K562 (cell line): ENCODE results near the gene HOXB6. TPM values are rescaled to one million over a fixed set of nuclear protein-coding genes. Genes with fewer than 3 reads are reported as not detected.

Experiments used
- ARID1B ChIP-seq: fragments of 450-650 bp; IDR thresholded peaks from 2 replicates; pipeline ENCODE4 v1.6.1; 2016; ENCODE audit warnings: antibody characterized with exemption, mild to moderate bottlenecking, inconsistent platforms
- BRD4 ChIP-seq: fragments of 200-600 bp; sonication (generic); IDR thresholded peaks from 2 replicates; pipeline ENCODE4 v1.6.1; 2017; ENCODE audit warnings: inconsistent platforms
- CBFB ChIP-seq: sonication (generic); formaldehyde crosslinking; IDR thresholded peaks from 2 replicates; pipeline ENCODE4 v1.4.0; 2020; ENCODE audit warnings: mild to moderate bottlenecking, missing genetic modification reagents
- CTBP1 ChIP-seq: fragments of 450-650 bp; IDR thresholded peaks from 2 replicates; pipeline ENCODE4 v1.6.1; 2016; ENCODE audit warnings: borderline replicate concordance
- CXXC5 ChIP-seq: fragments of 250-450 bp; sonication (Bioruptor Pico); IDR thresholded peaks from 2 replicates; pipeline ENCODE4 v1.8.0; 2022; ENCODE audit warnings: inconsistent platforms, mild to moderate bottlenecking, moderate library complexity
- ELF1 ChIP-seq: fragments of 200-800 bp; sonication (Bioruptor generic); IDR thresholded peaks from 2 replicates; pipeline ENCODE4 v1.6.1; 2016; ENCODE audit warnings: missing genetic modification characterization, missing compliant biosample characterization
- KAT7 ChIP-seq: sonication (generic); formaldehyde crosslinking; IDR thresholded peaks from 2 replicates; pipeline ENCODE4 v1.8.0; 2022; ENCODE audit warnings: missing genetic modification reagents, mild to moderate bottlenecking, borderline replicate concordance
- MCM3 ChIP-seq: fragments of 450-650 bp; IDR thresholded peaks from 2 replicates; pipeline ENCODE4 v1.6.1; 2016
- MEF2D ChIP-seq: conservative IDR thresholded peaks from 2 replicates; pipeline ENCODE4 v1.6.1; 2016; ENCODE audit warnings: low read depth, missing genetic modification characterization, missing compliant biosample characterization
- NFRKB ChIP-seq: fragments of 450-650 bp; IDR thresholded peaks from 2 replicates; pipeline ENCODE4 v1.6.1; 2016; ENCODE audit warnings: low read depth
- NR4A1 ChIP-seq, 2 experiments: fragments of 250-450 bp in 1 of 2; fragments of 450-650 bp in 1 of 2; sonication (Bioruptor Pico) in 1 of 2; IDR thresholded peaks; 2 replicates each; pipeline versions ENCODE4 v1.4.0 to v1.6.1; 2016 to 2020; ENCODE audit warnings: mild to moderate bottlenecking in 2 of 2, missing compliant biosample characterization in 1 of 2, missing genetic modification characterization in 1 of 2, moderate library complexity in 1 of 2
- RBM39 ChIP-seq: fragments of 200-400 bp; formaldehyde crosslinking; optimal IDR thresholded peaks from 2 replicates; pipeline ENCODE3; 2018; ENCODE audit warnings: low read depth, low read length
- STAG1 ChIP-seq: sonication (generic); formaldehyde crosslinking; IDR thresholded peaks from 2 replicates; pipeline ENCODE4 v1.5.0; 2020; ENCODE audit warnings: missing genetic modification reagents, borderline replicate concordance
- THRAP3 ChIP-seq: fragments of 450-650 bp; IDR thresholded peaks from 2 replicates; pipeline ENCODE4 v1.6.1; 2016; ENCODE audit warnings: mild to moderate bottlenecking, inconsistent platforms, borderline replicate concordance
- ZBED1 ChIP-seq: IDR thresholded peaks from 2 replicates; pipeline ENCODE4 v1.6.1; 2014
- ZNF24 ChIP-seq: fragments of 450-650 bp; IDR thresholded peaks from 2 replicates; pipeline ENCODE4 v1.6.1; 2016
- polyA plus RNA-seq, 8 experiments: library from polyadenylated mRNA; depleted of rRNA in 4 of 8; stranded (reverse) in 5 of 8; unstranded in 3 of 8; fragments of >200 nt; fragmentation: Nextera tagmentation in 2 of 8; fragmentation: Illumina TruSeq in 1 of 8; extraction: Ambion mirVana in 2 of 8; extraction: Trizol in 1 of 8; gene quantifications; 2 replicates each; pipeline versions ENCODE4 v1.2.1 to v1.2.3, GENCODE V29; 2011 to 2014; ENCODE audit warnings: inconsistent platforms in 1 of 8, missing spikeins in 1 of 8
- total RNA-seq, 7 experiments: library from RNA; depleted of rRNA in 6 of 7; stranded (reverse); fragments of >200 nt in 6 of 7; fragmentation: Illumina TruSeq in 2 of 7; extraction: Trizol in 2 of 7; gene quantifications; 2 replicates each; pipeline versions ENCODE4 v1.2.1 to v1.2.3, GENCODE V29; 2011 to 2021; ENCODE audit warnings: low replicate concordance in 1 of 7
- TF ChIP-seq, protein P1 (sequence below): fragments of 250-450 bp; sonication (Bioruptor Pico); IDR thresholded peaks from 2 replicates; pipeline ENCODE4 v1.8.0; 2021; ENCODE audit warnings: borderline replicate concordance, mild to moderate bottlenecking, moderate library complexity; ENCODE audit not compliant: poor library complexity, severe bottlenecking
- TF ChIP-seq, protein P2 (sequence below), 2 experiments: fragments of 450-650 bp in 1 of 2; sonication (generic) in 1 of 2; formaldehyde crosslinking in 1 of 2; IDR thresholded peaks; 2 replicates each; pipeline versions ENCODE4 v1.7.1 to v1.9.0; 2016 to 2022; ENCODE audit warnings: inconsistent platforms in 1 of 2, mild to moderate bottlenecking in 1 of 2, missing genetic modification reagents in 1 of 2

HOXB6 gene
- total and polyA plus RNA-seq, 9 of the 15 experiments (the other 6 are each of a cell fraction or from before 2014, with no cell fraction given) = 1.2 to 14.8 (median 4.9) TPM

DNA sequence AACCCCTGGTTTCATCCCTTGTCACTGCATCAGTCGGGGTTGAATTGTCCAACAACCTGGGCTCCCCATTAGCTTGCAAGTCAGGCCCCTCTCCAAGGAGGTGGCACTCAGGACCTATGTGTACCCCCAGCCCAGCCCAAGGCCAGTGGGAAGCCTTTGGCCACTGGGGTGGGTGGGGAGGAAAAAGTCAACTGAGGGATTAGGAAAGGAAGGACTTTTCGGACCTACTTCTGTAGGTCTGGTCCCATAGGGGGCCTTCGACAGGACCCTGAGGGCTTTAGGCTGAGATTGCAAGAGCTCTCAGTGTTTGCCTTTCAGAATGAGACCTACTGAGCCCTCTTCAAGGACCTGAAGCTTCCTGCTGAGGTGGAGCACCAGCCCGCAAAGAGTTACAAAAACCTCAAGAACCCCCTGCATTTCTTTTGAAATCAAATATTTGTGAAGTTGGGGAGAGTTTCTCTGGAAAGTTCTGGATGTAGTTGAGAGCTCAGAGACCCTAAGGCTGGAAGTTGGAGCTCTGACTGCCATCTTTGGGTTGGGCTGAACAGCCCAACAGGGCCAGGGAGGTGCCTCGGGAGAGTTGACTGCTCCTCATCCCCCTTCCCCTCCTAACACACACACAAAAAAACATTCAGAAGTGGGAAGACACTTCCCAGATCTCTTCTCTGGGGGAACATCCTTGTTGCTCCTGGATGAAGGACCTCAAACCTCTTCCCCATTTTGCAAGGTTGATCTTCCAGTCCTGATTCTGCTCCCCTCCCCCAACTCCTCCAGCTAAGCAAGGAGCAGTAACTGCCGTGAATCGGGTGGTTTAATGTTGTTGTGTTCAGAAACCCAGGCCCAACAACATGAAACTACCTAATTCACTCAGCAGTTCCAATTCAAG, 27.1 kb upstream of the HOXB6 start (continued):
- TF ChIP-seq, protein P1, sequence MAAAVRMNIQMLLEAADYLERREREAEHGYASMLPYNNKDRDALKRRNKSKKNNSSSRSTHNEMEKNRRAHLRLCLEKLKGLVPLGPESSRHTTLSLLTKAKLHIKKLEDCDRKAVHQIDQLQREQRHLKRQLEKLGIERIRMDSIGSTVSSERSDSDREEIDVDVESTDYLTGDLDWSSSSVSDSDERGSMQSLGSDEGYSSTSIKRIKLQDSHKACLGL = no peak
- TF ChIP-seq MEF2D (tag) = 0 out of 2 replicates have a peak, but pooled peaks have one; percentile 48
- 0 out of 2 replicates have a peak, but pooled peaks have one; percentile 24 for TF ChIP-seq CXXC5 (CRISPR knock-in tag)
- no peak for TF ChIP-seq ZBED1
- no peak for TF ChIP-seq STAG1 (CRISPR knock-in tag)
- no peak for TF ChIP-seq RBM39
- TF ChIP-seq ELF1 (tag) = no peak
- TF ChIP-seq ARID1B = no peak
- peak; percentile 32; the same call in 1 of the 2 replicates for TF ChIP-seq CTBP1
- no peak; the same call in 1 of the 2 replicates for TF ChIP-seq BRD4
- no peak for TF ChIP-seq CBFB (CRISPR knock-in tag)
- TF ChIP-seq MCM3 = no peak
- TF ChIP-seq NFRKB = peak; percentile 79
- no peak for TF ChIP-seq THRAP3
- TF ChIP-seq NR4A1 (CRISPR knock-in tag; IDR thresholded peaks at IDR 0.05) = no peak
- TF ChIP-seq NR4A1 (tag; IDR thresholded peaks at IDR 0.05) = peak; percentile 36; the same call in 1 of the 2 replicates
- TF ChIP-seq, protein P2, sequence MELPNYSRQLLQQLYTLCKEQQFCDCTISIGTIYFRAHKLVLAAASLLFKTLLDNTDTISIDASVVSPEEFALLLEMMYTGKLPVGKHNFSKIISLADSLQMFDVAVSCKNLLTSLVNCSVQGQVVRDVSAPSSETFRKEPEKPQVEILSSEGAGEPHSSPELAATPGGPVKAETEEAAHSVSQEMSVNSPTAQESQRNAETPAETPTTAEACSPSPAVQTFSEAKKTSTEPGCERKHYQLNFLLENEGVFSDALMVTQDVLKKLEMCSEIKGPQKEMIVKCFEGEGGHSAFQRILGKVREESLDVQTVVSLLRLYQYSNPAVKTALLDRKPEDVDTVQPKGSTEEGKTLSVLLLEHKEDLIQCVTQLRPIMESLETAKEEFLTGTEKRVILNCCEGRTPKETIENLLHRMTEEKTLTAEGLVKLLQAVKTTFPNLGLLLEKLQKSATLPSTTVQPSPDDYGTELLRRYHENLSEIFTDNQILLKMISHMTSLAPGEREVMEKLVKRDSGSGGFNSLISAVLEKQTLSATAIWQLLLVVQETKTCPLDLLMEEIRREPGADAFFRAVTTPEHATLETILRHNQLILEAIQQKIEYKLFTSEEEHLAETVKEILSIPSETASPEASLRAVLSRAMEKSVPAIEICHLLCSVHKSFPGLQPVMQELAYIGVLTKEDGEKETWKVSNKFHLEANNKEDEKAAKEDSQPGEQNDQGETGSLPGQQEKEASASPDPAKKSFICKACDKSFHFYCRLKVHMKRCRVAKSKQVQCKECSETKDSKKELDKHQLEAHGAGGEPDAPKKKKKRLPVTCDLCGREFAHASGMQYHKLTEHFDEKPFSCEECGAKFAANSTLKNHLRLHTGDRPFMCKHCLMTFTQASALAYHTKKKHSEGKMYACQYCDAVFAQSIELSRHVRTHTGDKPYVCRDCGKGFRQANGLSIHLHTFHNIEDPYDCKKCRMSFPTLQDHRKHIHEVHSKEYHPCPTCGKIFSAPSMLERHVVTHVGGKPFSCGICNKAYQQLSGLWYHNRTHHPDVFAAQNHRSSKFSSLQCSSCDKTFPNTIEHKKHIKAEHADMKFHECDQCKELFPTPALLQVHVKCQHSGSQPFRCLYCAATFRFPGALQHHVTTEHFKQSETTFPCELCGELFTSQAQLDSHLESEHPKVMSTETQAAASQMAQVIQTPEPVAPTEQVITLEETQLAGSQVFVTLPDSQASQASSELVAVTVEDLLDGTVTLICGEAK (IDR thresholded peaks at IDR 0.05) = no peak
- TF ChIP-seq, protein P2 (CRISPR knock-in tag; IDR thresholded peaks at IDR 0.05) = no peak
- 0 out of 2 replicates have a peak, but pooled peaks have one; percentile 20 for TF ChIP-seq KAT7 (CRISPR knock-in tag)
- no peak for TF ChIP-seq ZNF24
